HCT116 (cell line): ENCODE data around the gene ZBTB20. TPM values are rescaled to one million over a fixed set of nuclear protein-coding genes. Genes with fewer than 3 reads are reported as not detected.
A peak's percentile ranks its signal among the peaks of the same experiment; 100 is the strongest.

Experiments used
- ATAC-seq: fragments of 200-7000 bp; cut with Tn5 transposase; 2 replicates; pipeline ENCODE4 v1.9.1; 2020; ENCODE audit warnings: mild to moderate bottlenecking, moderate library complexity
- BruUV-seq: library from RNA; stranded (reverse); fragments of 400-500 nt; replicated peaks from 2 replicates; lab custom pipeline; 2021; lab: Mats Ljungman, UMichigan
- CTCF ChIA-PET: fragments of 300-600 bp; sonication (Branson Sonifier 250); formaldehyde crosslinking; loops from one replicate; lab custom pipeline; 2021; ENCODE audit warnings: antibody characterized with exemption; lab: Charles Lee
- POLR2A ChIA-PET: fragments of 300-600, 350-600 bp; sonication (Branson Sonifier 250); formaldehyde crosslinking; loops from one replicate; lab custom pipeline; 2021; ENCODE audit warnings: antibody characterized with exemption; lab: Charles Lee
- RAD21 ChIA-PET, 2 experiments: fragments of 300-600 bp; sonication (Branson Sonifier 250); formaldehyde crosslinking; loops; one replicate each; lab custom pipeline; 2023; ENCODE audit warnings: low total read pairs in 2 of 2; ENCODE audit not compliant: uncharacterized antibody in 2 of 2, unreplicated experiment in 2 of 2, low non-redundant PET in 1 of 2; lab: Charles Lee
- DNase-seq: peaks from one replicate; pipeline ENCODE4 v3.0.0-alpha.2; 2010; ENCODE audit warnings: low read depth, low spot score
- H2AFZ ChIP-seq: fragments of 200-600 bp; shearing (Covaris generic), sonication (generic); 2 replicates; pipeline ENCODE4 v1.6.1; 2017; ENCODE audit warnings: low read depth, mixed run types, mixed read lengths, antibody characterized with exemption, low read length; ENCODE audit not compliant: poor library complexity, severe bottlenecking
- H3K27ac ChIP-seq: 2 replicates; pipeline ENCODE4 v1.5.1; 2012; ENCODE audit warnings: low read depth, low read length
- H3K27me3 ChIP-seq: fragments of 200-600 bp; sonication (generic); 2 replicates; pipeline ENCODE4 v1.6.1; 2016; ENCODE audit warnings: mixed run types, low read length, mixed read lengths; ENCODE audit not compliant: insufficient read depth
- H3K36me3 ChIP-seq, 2 experiments: fragments of 200-500 bp in 1 of 2; fragments of 200-600 bp in 1 of 2; sonication (Bioruptor generic) in 1 of 2; sonication (generic) in 1 of 2; 2 replicates each; pipeline versions ENCODE4 v1.5.1 to v1.6.1; 2014 to 2016; ENCODE audit warnings: low read length in 2 of 2, inconsistent platforms in 1 of 2, mixed read lengths in 1 of 2, mixed run types in 1 of 2; ENCODE audit not compliant: insufficient read depth in 2 of 2, control insufficient read depth in 1 of 2
- H3K4me1 ChIP-seq, 2 experiments: fragments of 200-600 bp in 1 of 2; sonication (generic) in 1 of 2; 2 replicates each; pipeline versions ENCODE4 v1.5.1 to v1.6.1; 2012 to 2017; ENCODE audit warnings: low read length in 2 of 2, inconsistent platforms in 1 of 2, mild to moderate bottlenecking in 1 of 2, mixed read lengths in 1 of 2, mixed run types in 1 of 2, moderate library complexity in 1 of 2; ENCODE audit not compliant: insufficient read depth in 2 of 2, control insufficient read depth in 1 of 2
- H3K4me2 ChIP-seq: fragments of 200-600 bp; sonication (generic); 2 replicates; pipeline ENCODE4 v1.6.1; 2017; ENCODE audit warnings: mixed run types, low read length, mixed read lengths
- H3K4me3 ChIP-seq, 2 experiments: fragments of 200-600 bp in 1 of 2; sonication (generic) in 1 of 2; replicated peaks in 1 of 2; 2 replicates each; pipeline ENCODE4 v1.5.1; 2011 to 2016; ENCODE audit warnings: low read length in 2 of 2, control low read depth in 1 of 2, low read depth in 1 of 2, mild to moderate bottlenecking in 1 of 2, mixed read lengths in 1 of 2, mixed run types in 1 of 2
- H3K79me2 ChIP-seq: fragments of 200-600 bp; sonication (generic); 2 replicates; pipeline ENCODE4 v1.6.1; 2017; ENCODE audit warnings: mild to moderate bottlenecking, mixed run types, low read length, moderate library complexity, mixed read lengths; ENCODE audit not compliant: insufficient read depth
- H3K9ac ChIP-seq: fragments of 200-600 bp; sonication (generic); 2 replicates; pipeline ENCODE4 v1.6.1; 2016; ENCODE audit warnings: low read length, mixed read lengths
- H3K9me2 ChIP-seq: fragments of 200-600 bp; sonication (generic), shearing (Covaris generic); 2 replicates; pipeline ENCODE4 v1.6.1; 2017; ENCODE audit warnings: mixed run types, mild to moderate bottlenecking, moderate library complexity; ENCODE audit not compliant: insufficient read depth
- H3K9me3 ChIP-seq, 2 experiments: fragments of 200-500 bp in 1 of 2; fragments of 200-600 bp in 1 of 2; sonication (Bioruptor generic) in 1 of 2; sonication (generic) in 1 of 2; 2 replicates each; pipeline ENCODE4 v1.6.1; 2014 to 2017; ENCODE audit warnings: low read length in 2 of 2, mixed read lengths in 2 of 2, inconsistent platforms in 1 of 2, low read depth in 1 of 2, mild to moderate bottlenecking in 1 of 2, mixed run types in 1 of 2, moderate library complexity in 1 of 2; ENCODE audit not compliant: control insufficient read depth in 1 of 2, insufficient read depth in 1 of 2
- H4K20me1 ChIP-seq: fragments of 200-600 bp; sonication (generic), shearing (Covaris generic); 2 replicates; pipeline ENCODE4 v1.6.1; 2017; ENCODE audit warnings: mixed run types, mild to moderate bottlenecking, moderate library complexity; ENCODE audit not compliant: insufficient read depth
- ATF3 ChIP-seq: IDR thresholded peaks from 2 replicates; pipeline ENCODE4 v1.6.1; 2012
- CEBPB ChIP-seq: IDR thresholded peaks from 2 replicates; pipeline ENCODE4 v1.6.1; 2012; ENCODE audit warnings: low read depth
- EGR1 ChIP-seq: IDR thresholded peaks from 2 replicates; pipeline ENCODE4 v1.6.1; 2012; ENCODE audit warnings: low read depth
- ELF1 ChIP-seq: IDR thresholded peaks from 2 replicates; pipeline ENCODE4 v1.6.1; 2012; ENCODE audit warnings: low read depth, borderline replicate concordance
- JUND ChIP-seq: IDR thresholded peaks from 2 replicates; pipeline ENCODE4 v1.6.1; 2012
- POLR2A ChIP-seq: IDR thresholded peaks from 2 replicates; pipeline ENCODE4 v1.7.0; 2011; ENCODE audit warnings: borderline replicate concordance; ENCODE audit not compliant: insufficient read depth, insufficient read length; ENCODE audit errors: extremely low read depth
- POLR2AphosphoS5 ChIP-seq: IDR thresholded peaks from 2 replicates; pipeline ENCODE4 v1.6.1; 2011; ENCODE audit warnings: mild to moderate bottlenecking, low read depth, low read length, moderate library complexity
- SP1 ChIP-seq: IDR thresholded peaks from 2 replicates; pipeline ENCODE4 v1.6.1; 2012; ENCODE audit warnings: low read depth
- SRF ChIP-seq: IDR thresholded peaks from 2 replicates; pipeline ENCODE4 v1.6.1; 2012; ENCODE audit warnings: low read depth
- TCF7L2 ChIP-seq: IDR thresholded peaks from 2 replicates; pipeline ENCODE4 v1.7.0; 2011; ENCODE audit warnings: borderline replicate concordance, inconsistent platforms; ENCODE audit not compliant: insufficient read depth, insufficient read length; ENCODE audit errors: extremely low read depth
- YY1 ChIP-seq: IDR thresholded peaks from 2 replicates; pipeline ENCODE4 v1.6.1; 2011; ENCODE audit warnings: low read length, low read depth, moderate library complexity, mild to moderate bottlenecking; ENCODE audit not compliant: insufficient replicate concordance; ENCODE audit errors: extremely low read depth
- intact Hi-C: fragments of 100-400 bp; cut with micrococcal nuclease; formaldehyde crosslinking; loops from 2 replicates; pipeline ENCODE4 v1.10.0; 2022
- total RNA-seq: library from RNA; stranded (reverse); gene quantifications from one replicate; pipeline ENCODE4 v1.2.1, GENCODE V29; 2021; ENCODE audit not compliant: unreplicated experiment
- TF ChIP-seq, protein P1 (sequence below), 3 experiments: fragments of 200-600 bp in 1 of 3; sonication (generic) in 1 of 3; IDR thresholded peaks in 2 of 3; conservative IDR thresholded peaks in 1 of 3; 2 replicates each; pipeline ENCODE4 v1.5.1; 2012 to 2017; ENCODE audit warnings: low read depth in 2 of 3, low read length in 2 of 3, antibody characterized with exemption in 1 of 3, borderline replicate concordance in 1 of 3, control low read depth in 1 of 3, mild to moderate bottlenecking in 1 of 3, mixed read lengths in 1 of 3, mixed run types in 1 of 3, moderate library complexity in 1 of 3; ENCODE audit not compliant: insufficient read depth in 1 of 3
- TF ChIP-seq, protein P2 (sequence below): IDR thresholded peaks from 2 replicates; pipeline ENCODE4 v1.6.1; 2011; ENCODE audit warnings: mild to moderate bottlenecking, low read length, moderate library complexity; ENCODE audit not compliant: insufficient replicate concordance; ENCODE audit errors: extremely low read depth

ZBTB20 gene
- total RNA-seq, 1 experiment from 2014 or later: 42.1 TPM

- TF ChIP-seq YY1 (no peak), SRF (no peak)
- TF ChIP-seq, all 23 proteins: peak for 2
Observed at GRCh38 chr3:115169808-115170207, 22.7 kb upstream of the ZBTB20 start (continued).

DNA sequence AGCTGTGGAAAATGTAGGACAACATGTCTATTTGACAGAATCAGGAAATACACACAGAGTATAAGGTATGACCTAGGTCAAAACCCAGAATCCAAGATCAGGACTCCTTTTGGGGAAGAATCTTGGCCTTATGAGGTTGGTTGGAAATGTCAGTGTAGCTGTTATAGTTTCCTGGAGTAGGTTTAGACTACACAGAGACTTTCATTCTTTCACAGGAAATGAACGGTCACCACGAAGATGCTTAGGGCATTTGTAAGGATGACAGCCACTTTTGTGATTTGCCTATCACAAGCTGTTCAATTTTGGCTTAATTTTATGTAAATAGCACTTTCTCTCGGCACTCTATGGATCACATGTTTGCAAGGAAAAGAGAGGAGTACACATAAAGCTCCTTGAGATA is 18.6 kb upstream of the ZBTB20 start:
- Histone ChIP-seq H3K9ac (no peak overlapping the region), H3K9me3 (no peaks in the 10 kb centered on the region), H3K27ac (no peak overlapping the region), H3K4me2 (no peak overlapping the region), H3K4me1 (no peaks in the 10 kb centered on the region), H3K79me2 (no peaks in the 10 kb centered on the region), H3K27me3 (no peaks in the 10 kb centered on the region), H4K20me1 (no peaks in the 10 kb centered on the region), H3K4me3 (no peak overlapping the region), H3K36me3 (no peaks in the 10 kb centered on the region), H3K9me2 (no peaks in the 10 kb centered on the region), H2AFZ (peak overlapping the region; percentile 16)
- no peak for ATAC-seq
- intact Hi-C loops: loop anchor here (10.0 kb wide), 1 partner anchor 801 kb away; no protein-coding TSS in a partner anchor
- no peak for DNase-seq
- TF ChIP-seq, protein P1, sequence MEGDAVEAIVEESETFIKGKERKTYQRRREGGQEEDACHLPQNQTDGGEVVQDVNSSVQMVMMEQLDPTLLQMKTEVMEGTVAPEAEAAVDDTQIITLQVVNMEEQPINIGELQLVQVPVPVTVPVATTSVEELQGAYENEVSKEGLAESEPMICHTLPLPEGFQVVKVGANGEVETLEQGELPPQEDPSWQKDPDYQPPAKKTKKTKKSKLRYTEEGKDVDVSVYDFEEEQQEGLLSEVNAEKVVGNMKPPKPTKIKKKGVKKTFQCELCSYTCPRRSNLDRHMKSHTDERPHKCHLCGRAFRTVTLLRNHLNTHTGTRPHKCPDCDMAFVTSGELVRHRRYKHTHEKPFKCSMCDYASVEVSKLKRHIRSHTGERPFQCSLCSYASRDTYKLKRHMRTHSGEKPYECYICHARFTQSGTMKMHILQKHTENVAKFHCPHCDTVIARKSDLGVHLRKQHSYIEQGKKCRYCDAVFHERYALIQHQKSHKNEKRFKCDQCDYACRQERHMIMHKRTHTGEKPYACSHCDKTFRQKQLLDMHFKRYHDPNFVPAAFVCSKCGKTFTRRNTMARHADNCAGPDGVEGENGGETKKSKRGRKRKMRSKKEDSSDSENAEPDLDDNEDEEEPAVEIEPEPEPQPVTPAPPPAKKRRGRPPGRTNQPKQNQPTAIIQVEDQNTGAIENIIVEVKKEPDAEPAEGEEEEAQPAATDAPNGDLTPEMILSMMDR (IDR thresholded peaks at IDR 0.05 in 2 of 3, conservative IDR thresholded peaks at IDR 0.05 in 1 of 3; ENCODE audit: borderline replicate concordance in 1 of 3, insufficient read depth in 1 of 3, low read depth in 2 of 3, low read length in 2 of 3): no peak
- TF ChIP-seq ATF3 (no peak), POLR2A (no peak)
- ChIA-PET POLR2A (no interaction called here), RAD21 (no interaction called here), CTCF (no interaction called here)
- no TSS peak for BruUV-seq

DNA sequence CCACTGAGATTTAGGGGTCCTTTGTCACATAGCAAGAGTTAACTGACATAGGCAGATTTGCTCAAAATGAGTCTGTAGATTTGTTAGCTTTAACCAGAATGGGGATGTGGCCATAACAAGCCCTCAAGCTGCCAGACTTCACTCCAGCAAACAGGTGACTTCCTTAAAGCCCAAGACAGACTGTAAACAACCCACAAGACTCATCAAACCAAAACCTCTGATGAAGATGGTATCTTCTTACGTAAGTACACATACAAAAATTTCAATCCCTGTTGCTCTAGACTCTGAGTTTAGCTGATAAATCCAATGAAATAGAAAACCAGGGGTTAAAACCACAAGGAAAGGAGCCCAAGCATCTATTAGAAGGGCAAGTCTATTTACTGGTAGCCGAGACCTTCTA is 18.2 kb upstream of the ZBTB20 start:
- no peaks in the 10 kb centered on the region for H3K27me3 ChIP-seq
- BruUV-seq: no TSS peak
- POLR2A ChIA-PET: no interaction called here
- H3K36me3 ChIP-seq: no peaks in the 10 kb centered on the region
- H4K20me1 ChIP-seq: no peaks in the 10 kb centered on the region
- no peaks in the 10 kb centered on the region for H3K4me1 ChIP-seq
- RAD21 ChIA-PET: no interaction called here
- CTCF ChIA-PET: no interaction called here
- H3K9ac ChIP-seq: no peak overlapping the region
- ATAC-seq (no peak), DNase-seq (no peak)
- no peak overlapping the region for H3K4me2 ChIP-seq
- H3K4me3 ChIP-seq: no peak overlapping the region
- no peaks in the 10 kb centered on the region for H3K9me3 ChIP-seq
- no peak overlapping the region for H3K27ac ChIP-seq
- TF ChIP-seq ELF1: no peak
- no peak for TF ChIP-seq POLR2AphosphoS5
- TF ChIP-seq, protein P2, sequence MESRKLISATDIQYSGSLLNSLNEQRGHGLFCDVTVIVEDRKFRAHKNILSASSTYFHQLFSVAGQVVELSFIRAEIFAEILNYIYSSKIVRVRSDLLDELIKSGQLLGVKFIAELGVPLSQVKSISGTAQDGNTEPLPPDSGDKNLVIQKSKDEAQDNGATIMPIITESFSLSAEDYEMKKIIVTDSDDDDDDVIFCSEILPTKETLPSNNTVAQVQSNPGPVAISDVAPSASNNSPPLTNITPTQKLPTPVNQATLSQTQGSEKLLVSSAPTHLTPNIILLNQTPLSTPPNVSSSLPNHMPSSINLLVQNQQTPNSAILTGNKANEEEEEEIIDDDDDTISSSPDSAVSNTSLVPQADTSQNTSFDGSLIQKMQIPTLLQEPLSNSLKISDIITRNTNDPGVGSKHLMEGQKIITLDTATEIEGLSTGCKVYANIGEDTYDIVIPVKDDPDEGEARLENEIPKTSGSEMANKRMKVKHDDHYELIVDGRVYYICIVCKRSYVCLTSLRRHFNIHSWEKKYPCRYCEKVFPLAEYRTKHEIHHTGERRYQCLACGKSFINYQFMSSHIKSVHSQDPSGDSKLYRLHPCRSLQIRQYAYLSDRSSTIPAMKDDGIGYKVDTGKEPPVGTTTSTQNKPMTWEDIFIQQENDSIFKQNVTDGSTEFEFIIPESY: no peak
- no peak for TF ChIP-seq CEBPB
- no peak for TF ChIP-seq SRF
- TF ChIP-seq TCF7L2: no peak
- TF ChIP-seq JUND: no peak
- TF ChIP-seq SP1: no peak
- no peak for TF ChIP-seq EGR1
- H3K9me2 ChIP-seq: no peaks in the 10 kb centered on the region
- H3K79me2 ChIP-seq: no peaks in the 10 kb centered on the region
- H2AFZ ChIP-seq: no peak overlapping the region
- intact Hi-C loops: loop anchor here (10.0 kb wide), 1 partner anchor 800 kb away; no protein-coding TSS in a partner anchor
